Mesenchymal stem cell (in vitro differentiated cells and primary cell): ENCODE measurements around the gene DLX1.
A peak's percentile ranks its signal among the peaks of the same experiment; 100 is the strongest.
"Not testable (repeated sequence)": the region's sequence is repeated elsewhere in the genome, so short reads cannot be mapped to it uniquely, and the experiment has no call there.

Experiments used
- DNase-seq: peaks from one replicate; pipeline ENCODE4 v3.0.0-alpha.2; 2013
- H2AFZ ChIP-seq: one replicate; pipeline ENCODE4 v1.6.1; 2013; ENCODE audit warnings: low read depth, mild to moderate bottlenecking, control low read depth, inconsistent platforms, low read length, moderate library complexity
- H2AK5ac ChIP-seq: 2 replicates; pipeline ENCODE4 v1.6.1; 2013; ENCODE audit warnings: low read length, moderate library complexity, mild to moderate bottlenecking, inconsistent platforms; ENCODE audit not compliant: severe bottlenecking
- H2BK120ac ChIP-seq: one replicate; pipeline ENCODE4 v1.6.1; 2013; ENCODE audit warnings: low read depth, mild to moderate bottlenecking, inconsistent platforms, low read length, moderate library complexity
- H2BK12ac ChIP-seq, 2 experiments: one replicate each; pipeline ENCODE4 v1.6.1; 2013; ENCODE audit warnings: inconsistent platforms in 2 of 2, low read length in 2 of 2, mild to moderate bottlenecking in 2 of 2, moderate library complexity in 2 of 2, control low read depth in 1 of 2
- H2BK15ac ChIP-seq: one replicate; pipeline ENCODE4 v1.6.1; 2013; ENCODE audit warnings: mild to moderate bottlenecking, low read depth, inconsistent platforms; ENCODE audit not compliant: poor library complexity, severe bottlenecking
- H2BK5ac ChIP-seq: 2 replicates; pipeline ENCODE4 v1.6.1; 2013; ENCODE audit warnings: low read depth, mild to moderate bottlenecking, low read length, control low read depth, inconsistent platforms; ENCODE audit not compliant: poor library complexity, severe bottlenecking
- H3K14ac ChIP-seq, 2 experiments: one replicate each; pipeline ENCODE4 v1.6.1; 2013; ENCODE audit warnings: inconsistent platforms in 2 of 2, low read length in 2 of 2, control low read depth in 1 of 2, mild to moderate bottlenecking in 1 of 2, moderate library complexity in 1 of 2
- H3K18ac ChIP-seq, 2 experiments: one replicate each; pipeline ENCODE4 v1.6.1; 2013; ENCODE audit warnings: inconsistent platforms in 2 of 2, low read length in 2 of 2, control low read depth in 1 of 2, low read depth in 1 of 2, mild to moderate bottlenecking in 1 of 2
- H3K23ac ChIP-seq, 2 experiments: one replicate each; pipeline ENCODE4 v1.6.1; 2013; ENCODE audit warnings: inconsistent platforms in 2 of 2, low read length in 2 of 2, mild to moderate bottlenecking in 2 of 2, moderate library complexity in 2 of 2, control low read depth in 1 of 2
- H3K27ac ChIP-seq: 2 replicates; pipeline ENCODE4 v1.5.1; 2013; ENCODE audit warnings: mild to moderate bottlenecking, moderate library complexity, low read length, control low read depth, inconsistent platforms; ENCODE audit not compliant: poor library complexity, severe bottlenecking
- H3K27me3 ChIP-seq, 2 experiments: 2 replicates each; pipeline versions ENCODE4 v1.6.1 to v1.7.0; 2013; ENCODE audit warnings: low read length in 2 of 2, mild to moderate bottlenecking in 2 of 2, moderate library complexity in 2 of 2, control low read depth in 1 of 2, inconsistent platforms in 1 of 2; ENCODE audit not compliant: control insufficient read depth in 1 of 2, insufficient read depth in 1 of 2
- H3K36me3 ChIP-seq, 2 experiments: 2 replicates each; pipeline versions ENCODE4 v1.6.1 to v1.7.0; 2013; ENCODE audit warnings: low read length in 2 of 2, control low read depth in 1 of 2, inconsistent platforms in 1 of 2, low read depth in 1 of 2, mild to moderate bottlenecking in 1 of 2; ENCODE audit not compliant: insufficient read depth in 2 of 2, control insufficient read depth in 1 of 2
- H3K4ac ChIP-seq, 2 experiments: one replicate each; pipeline ENCODE4 v1.6.1; 2013; ENCODE audit warnings: inconsistent platforms in 2 of 2, low read length in 2 of 2, mild to moderate bottlenecking in 2 of 2, moderate library complexity in 2 of 2, control low read depth in 1 of 2, low read depth in 1 of 2
- H3K4me1 ChIP-seq: 2 replicates; pipeline ENCODE4 v1.6.1; 2013; ENCODE audit warnings: low read depth, low read length, control low read depth; ENCODE audit not compliant: control insufficient read depth, insufficient read depth
- H3K4me2 ChIP-seq: 2 replicates; pipeline ENCODE4 v1.6.1; 2013; ENCODE audit warnings: low read length, mild to moderate bottlenecking, inconsistent platforms; ENCODE audit not compliant: poor library complexity, severe bottlenecking
- H3K4me3 ChIP-seq, 2 experiments: 2 replicates each; pipeline versions ENCODE4 v1.5.1 to v1.7.0; 2013; ENCODE audit warnings: low read length in 2 of 2, mild to moderate bottlenecking in 2 of 2, control low read depth in 1 of 2, low read depth in 1 of 2; ENCODE audit not compliant: insufficient read depth in 1 of 2
- H3K79me1 ChIP-seq: replicated peaks from 2 replicates; pipeline ENCODE4 v1.6.1; 2013; ENCODE audit warnings: mild to moderate bottlenecking, control low read depth, low read length, inconsistent platforms; ENCODE audit not compliant: poor library complexity, severe bottlenecking
- H3K9ac ChIP-seq: 2 replicates; pipeline ENCODE4 v1.7.0; 2013; ENCODE audit warnings: mild to moderate bottlenecking, low read length, moderate library complexity
- H3K9me3 ChIP-seq: 2 replicates; pipeline ENCODE4 v1.7.0; 2013; ENCODE audit warnings: mild to moderate bottlenecking, low read length; ENCODE audit not compliant: control insufficient read depth
- H4K8ac ChIP-seq: one replicate; pipeline ENCODE4 v1.6.1; 2013; ENCODE audit warnings: inconsistent platforms, mild to moderate bottlenecking, low read length, moderate library complexity
- H4K91ac ChIP-seq: one replicate; pipeline ENCODE4 v1.6.1; 2013; ENCODE audit warnings: mild to moderate bottlenecking, low read length, inconsistent platforms
- WGBS: methylation state at CpG from one replicate; pipeline ENCODE4 v1.1.7; 2013; ENCODE audit warnings: mixed read lengths; 5-methylcytosine and 5-hydroxymethylcytosine counted together

DLX1 gene

GRCh38 chr2:172109256-172109987 lies 24.1 kb downstream of the DLX1 start:
- no peaks in the 10 kb centered on the region for H3K36me3 ChIP-seq
- no peak overlapping the region for H3K14ac ChIP-seq
- 50% methylated on average over 23 of the region's 29 CpGs for WGBS
- H3K4me2 ChIP-seq: no peak overlapping the region
- H2AFZ ChIP-seq: no peak overlapping the region
- no peaks in the 10 kb centered on the region for H3K9me3 ChIP-seq
- H3K23ac ChIP-seq: no peak overlapping the region
- H3K4me1 ChIP-seq: peaks cover 17% of the 10 kb centered on the region
- no peak overlapping the region for H4K91ac ChIP-seq
- no peak overlapping the region for H4K8ac ChIP-seq
- H2BK15ac ChIP-seq: no peak overlapping the region
- no peak overlapping the region for H2BK12ac ChIP-seq
- H2BK120ac ChIP-seq: no peak overlapping the region
- H3K9ac ChIP-seq: no peak overlapping the region
- no peaks in the 10 kb centered on the region for H3K79me1 ChIP-seq
- no peak overlapping the region for H2BK5ac ChIP-seq
- no peak for DNase-seq
- peaks cover 36 to 52% of the 10 kb centered on the region in 2 experiments for H3K27me3 ChIP-seq
- no peak overlapping the region for H3K18ac ChIP-seq
- no peak overlapping the region for H3K4ac ChIP-seq
- H2AK5ac ChIP-seq: no peak overlapping the region
- no peak overlapping the region for H3K4me3 ChIP-seq
- no peak overlapping the region for H3K27ac ChIP-seq

- Histone ChIP-seq H2BK12ac (no peak overlapping the region), H3K36me3 (no peaks in the 10 kb centered on the region), H3K9ac (no peak overlapping the region), H2BK120ac (no peak overlapping the region), H2AFZ (no peak overlapping the region), H3K27me3 (peaks cover 36 to 44% of the 10 kb centered on the region in 2 experiments), H3K79me1 (no peaks in the 10 kb centered on the region), H2AK5ac (no peak overlapping the region), H4K8ac (no peak overlapping the region), H2BK5ac (no peak overlapping the region), H3K4me2 (no peak overlapping the region), H3K27ac (no peak overlapping the region), H3K18ac (no peak overlapping the region), H4K91ac (no peak overlapping the region), H3K4me1 (peaks cover 17% of the 10 kb centered on the region), H3K14ac (no peak overlapping the region), H3K4ac (no peak overlapping the region), H3K4me3 (no peak overlapping the region), H3K9me3 (no peaks in the 10 kb centered on the region), H2BK15ac (no peak overlapping the region), H3K23ac (no peak overlapping the region)
- no peak for DNase-seq
- WGBS: 57% methylated on average over 28 of the region's 31 CpGs
These were observed 24.9 kb downstream of the DLX1 start for GRCh38 chr2:172109988-172110811.

- Histone ChIP-seq H3K9me3 (no peaks in the 10 kb centered on the region), H3K14ac (no peak overlapping the region), H3K18ac (no peak overlapping the region), H2AK5ac (no peak overlapping the region), H2BK15ac (no peak overlapping the region), H3K27me3 (peaks cover 2 to 11% of the 10 kb centered on the region in 2 experiments), H2AFZ (no peak overlapping the region), H2BK120ac (no peak overlapping the region), H3K23ac (no peak overlapping the region), H3K79me1 (no peaks in the 10 kb centered on the region), H3K36me3 (no peaks in the 10 kb centered on the region), H3K4me1 (no peaks in the 10 kb centered on the region), H3K4ac (no peak overlapping the region), H3K9ac (no peak overlapping the region), H3K4me2 (no peak overlapping the region), H3K27ac (no peak overlapping the region), H4K91ac (no peak overlapping the region), H2BK12ac (no peak overlapping the region), H4K8ac (no peak overlapping the region), H2BK5ac (no peak overlapping the region), H3K4me3 (no peak overlapping the region)
- peak; percentile 53 for DNase-seq
- 17% methylated on average over 1 of the region's 2 CpGs for WGBS
These were observed 28.3 kb downstream of the DLX1 start for GRCh38 chr2:172113617-172114016.

GRCh38 chr2:172114176-172114575 lies 28.9 kb downstream of the DLX1 start:
- not testable (repeated sequence) for H3K4me2 ChIP-seq, H3K27ac ChIP-seq, DNase-seq, H4K91ac ChIP-seq, H2BK15ac ChIP-seq, H3K4me1 ChIP-seq, H2BK5ac ChIP-seq, H2BK120ac ChIP-seq, H3K9ac ChIP-seq, H3K4me3 ChIP-seq, H3K23ac ChIP-seq, H2AFZ ChIP-seq, H2BK12ac ChIP-seq, H3K18ac ChIP-seq, H4K8ac ChIP-seq, H3K14ac ChIP-seq, H2AK5ac ChIP-seq, H3K36me3 ChIP-seq, H3K79me1 ChIP-seq, H3K9me3 ChIP-seq, H3K4ac ChIP-seq, H3K27me3 ChIP-seq
- WGBS: 93% methylated on average over 4 of the region's 6 CpGs
